H9 (cell line): ENCODE data around the gene VPS18. TPM values are rescaled to one million over a fixed set of nuclear protein-coding genes. Genes with fewer than 3 reads are reported as not detected.

Experiments
- DNase-seq: peaks from one replicate; pipeline ENCODE4 v3.0.0-alpha.2; 2017
- H2AFZ ChIP-seq: one replicate; pipeline ENCODE4 v1.6.1; 2013; ENCODE audit warnings: mild to moderate bottlenecking, low read length, control low read depth, moderate library complexity
- H2AK5ac ChIP-seq: 2 replicates; pipeline ENCODE4 v1.6.1; 2013; ENCODE audit warnings: low read length, control low read depth, mixed read lengths; ENCODE audit not compliant: insufficient read length
- H2BK120ac ChIP-seq: one replicate; pipeline ENCODE4 v1.6.1; 2013; ENCODE audit warnings: low read depth, mild to moderate bottlenecking, low read length, control low read depth, inconsistent platforms; ENCODE audit not compliant: poor library complexity, severe bottlenecking
- H2BK12ac ChIP-seq: 2 replicates; pipeline ENCODE4 v1.6.1; 2013; ENCODE audit warnings: low read length, control low read depth, mixed read lengths, low read depth; ENCODE audit not compliant: insufficient read length
- H2BK15ac ChIP-seq: 2 replicates; pipeline ENCODE4 v1.6.1; 2013; ENCODE audit warnings: low read depth, low read length, control low read depth
- H2BK20ac ChIP-seq: one replicate; pipeline ENCODE4 v1.6.1; 2013; ENCODE audit warnings: low read depth, mild to moderate bottlenecking, low read length, control low read depth, inconsistent platforms; ENCODE audit not compliant: poor library complexity, severe bottlenecking
- H2BK5ac ChIP-seq: 2 replicates; pipeline ENCODE4 v1.6.1; 2013; ENCODE audit warnings: low read length, control low read depth, mixed read lengths; ENCODE audit not compliant: insufficient read length
- H3K14ac ChIP-seq: 2 replicates; pipeline ENCODE4 v1.6.1; 2013; ENCODE audit warnings: low read length, control low read depth; ENCODE audit not compliant: insufficient read depth
- H3K18ac ChIP-seq: 2 replicates; pipeline ENCODE4 v1.6.1; 2013; ENCODE audit warnings: low read depth, mild to moderate bottlenecking, mixed read lengths, low read length, control low read depth; ENCODE audit not compliant: insufficient read length
- H3K23ac ChIP-seq: 2 replicates; pipeline ENCODE4 v1.6.1; 2013; ENCODE audit warnings: low read length, control low read depth, mixed read lengths, low read depth; ENCODE audit not compliant: insufficient read length
- H3K23me2 ChIP-seq: 2 replicates; pipeline ENCODE4 v1.6.1; 2013; ENCODE audit warnings: low read depth, mild to moderate bottlenecking, mixed read lengths, low read length, control low read depth; ENCODE audit not compliant: insufficient read length, poor library complexity, severe bottlenecking
- H3K27ac ChIP-seq: 2 replicates; pipeline ENCODE4 v1.5.1; 2013; ENCODE audit warnings: low read length, control low read depth, mixed read lengths, low read depth; ENCODE audit not compliant: insufficient read length
- H3K27me3 ChIP-seq: 2 replicates; pipeline ENCODE4 v1.6.1; 2013; ENCODE audit warnings: low read length, control low read depth, inconsistent platforms; ENCODE audit not compliant: insufficient read depth
- H3K4ac ChIP-seq: 2 replicates; pipeline ENCODE4 v1.6.1; 2013; ENCODE audit warnings: low read depth, mild to moderate bottlenecking, control low read depth, inconsistent platforms, low read length, moderate library complexity
- H3K4me1 ChIP-seq: 2 replicates; pipeline ENCODE4 v1.6.1; 2013; ENCODE audit warnings: low read length, control low read depth, inconsistent platforms; ENCODE audit not compliant: insufficient read depth
- H3K4me2 ChIP-seq: 2 replicates; pipeline ENCODE4 v1.6.1; 2013; ENCODE audit warnings: low read length, control low read depth, mixed read lengths; ENCODE audit not compliant: insufficient read length, insufficient read depth
- H3K56ac ChIP-seq: 2 replicates; pipeline ENCODE4 v1.6.1; 2013; ENCODE audit warnings: low read depth, mild to moderate bottlenecking, mixed read lengths, low read length, control low read depth; ENCODE audit not compliant: insufficient read length
- H3K79me1 ChIP-seq: 2 replicates; pipeline ENCODE4 v1.6.1; 2013; ENCODE audit warnings: low read depth, mild to moderate bottlenecking, moderate library complexity, low read length, control low read depth, inconsistent platforms; ENCODE audit not compliant: insufficient read depth, poor library complexity, severe bottlenecking
- H3K79me2 ChIP-seq: 2 replicates; pipeline ENCODE4 v1.6.1; 2013; ENCODE audit warnings: low read length, control low read depth, inconsistent platforms; ENCODE audit not compliant: insufficient read depth
- H3K9ac ChIP-seq: 2 replicates; pipeline ENCODE4 v1.6.1; 2013; ENCODE audit warnings: low read length, control low read depth, mixed read lengths; ENCODE audit not compliant: insufficient read length; ENCODE audit errors: extremely low read depth
- H3K9me3 ChIP-seq: one replicate; pipeline ENCODE4 v1.6.1; 2013; ENCODE audit warnings: low read depth, low read length, inconsistent platforms; ENCODE audit not compliant: control insufficient read depth
- H3T11ph ChIP-seq: one replicate; pipeline ENCODE4 v1.6.1; 2013; ENCODE audit warnings: mild to moderate bottlenecking, low read length, control low read depth, inconsistent platforms
- H4K20me1 ChIP-seq: one replicate; pipeline ENCODE4 v1.6.1; 2013; ENCODE audit not compliant: control insufficient read depth, insufficient read length, insufficient read depth
- H4K5ac ChIP-seq: 2 replicates; pipeline ENCODE4 v1.6.1; 2013; ENCODE audit warnings: low read depth, mild to moderate bottlenecking, mixed read lengths, low read length, control low read depth; ENCODE audit not compliant: insufficient read length
- H4K8ac ChIP-seq: replicated peaks from 2 replicates; pipeline ENCODE4 v1.6.1; 2013; ENCODE audit warnings: low read length, control low read depth, mixed read lengths, low read depth; ENCODE audit not compliant: insufficient read length
- H4K91ac ChIP-seq: 2 replicates; pipeline ENCODE4 v1.6.1; 2013; ENCODE audit warnings: low read depth, mild to moderate bottlenecking, moderate library complexity, mixed read lengths, low read length, control low read depth; ENCODE audit not compliant: insufficient read length
- H3K27ac Mint-ChIP-seq, 3 experiments: 2 replicates in 2 of 3; 3 replicates in 1 of 3; pipeline ENCODE4 v1.8.0; 2020 to 2021; ENCODE audit warnings: mixed read lengths in 3 of 3, mild to moderate bottlenecking in 1 of 3, moderate library complexity in 1 of 3
- H3K27me3 Mint-ChIP-seq: 2 replicates; pipeline ENCODE4 v1.8.0; 2021; ENCODE audit warnings: low read depth, mild to moderate bottlenecking, moderate library complexity, mixed read lengths
- H3K36me3 Mint-ChIP-seq, 3 experiments: 2 replicates in 2 of 3; 3 replicates in 1 of 3; pipeline ENCODE4 v1.8.0; 2020 to 2021; ENCODE audit warnings: low read depth in 3 of 3, mixed read lengths in 3 of 3; ENCODE audit not compliant: insufficient read depth in 1 of 3
- H3K4me1 Mint-ChIP-seq, 2 experiments: 2 replicates each; pipeline ENCODE4 v1.8.0; 2020; ENCODE audit warnings: mixed read lengths in 2 of 2
- H3K4me3 Mint-ChIP-seq, 2 experiments: 2 replicates in 1 of 2; 3 replicates in 1 of 2; pipeline ENCODE4 v1.8.0; 2020 to 2021; ENCODE audit warnings: mild to moderate bottlenecking in 2 of 2, mixed read lengths in 2 of 2, moderate library complexity in 1 of 2
- H3K9me3 Mint-ChIP-seq, 2 experiments: 2 replicates in 1 of 2; 3 replicates in 1 of 2; pipeline ENCODE4 v1.8.0; 2020; ENCODE audit warnings: mild to moderate bottlenecking in 2 of 2, mixed read lengths in 2 of 2, moderate library complexity in 1 of 2
- WGBS: extraction: QIAGEN DNeasy Blood & Tissue Kit; methylation state at CpG from one replicate; pipeline ENCODE4 v1.1.7; 2013; ENCODE audit warnings: missing lambda C conversion rate, low lambda C conversion rate, mixed read lengths; ENCODE audit not compliant: insufficient read length; ENCODE audit errors: extremely low coverage; 5-methylcytosine and 5-hydroxymethylcytosine counted together
- total RNA-seq: library from RNA; stranded (reverse); gene quantifications from 2 replicates; pipeline ENCODE4 v1.2.1, GENCODE V29; 2021
- TF ChIP-seq, protein P1 (sequence below): fragments of 200-600 bp; sonication (generic); conservative IDR thresholded peaks from 3 replicates; pipeline ENCODE4 v1.8.0; 2021; ENCODE audit warnings: antibody characterized with exemption, mild to moderate bottlenecking

VPS18 gene
- total RNA-seq, 1 experiment from 2014 or later = 45.0 TPM

DNA sequence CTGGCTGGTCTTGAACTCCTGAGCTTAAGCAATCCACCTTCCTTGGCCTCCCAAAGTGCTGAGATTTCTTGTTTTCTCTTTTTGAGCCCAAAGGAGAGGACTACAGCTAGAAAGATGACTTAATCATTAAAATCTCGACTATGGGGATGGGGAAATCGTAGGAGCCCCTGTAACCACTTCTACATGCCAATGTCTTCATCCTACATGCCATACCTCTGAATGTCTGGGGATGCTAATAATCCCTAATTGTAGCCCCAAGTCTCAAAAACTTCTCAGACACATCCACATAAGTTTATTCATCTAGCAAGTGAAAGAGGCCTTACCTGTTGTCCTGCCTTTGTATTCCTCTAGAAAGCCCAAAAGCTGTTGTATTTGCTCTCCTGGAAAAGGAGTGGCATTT lies 16.6 kb upstream of the VPS18 start:
- H3K4ac ChIP-seq = no peak overlapping the region
- WGBS = no CpG with 5 or more reads among the region's 2 CpGs
- no peak overlapping the region for H3K23ac ChIP-seq
- Mint-ChIP-seq H3K4me1 (peaks cover 11 to 23% of the 10 kb centered on the region in 2 experiments), H3K4me3 (no peak overlapping the region), H3K27ac (no peak overlapping the region), H3K27me3 (peaks cover 2% of the 10 kb centered on the region), H3K36me3 (no peaks in the 10 kb centered on the region), H3K9me3 (peaks cover 2 to 3% of the 10 kb centered on the region in 2 experiments; a peak in 4 of 5 replicates)
- H3K27ac ChIP-seq = no peak overlapping the region
- no peak overlapping the region for H2BK120ac ChIP-seq
- H4K5ac ChIP-seq = no peak overlapping the region
- H4K20me1 ChIP-seq = no peaks in the 10 kb centered on the region
- H3K23me2 ChIP-seq = peaks cover 3% of the 10 kb centered on the region
- H4K8ac ChIP-seq = no peak overlapping the region
- H4K91ac ChIP-seq = no peak overlapping the region
- H3K4me2 ChIP-seq = no peak overlapping the region
- no peak overlapping the region for H3K14ac ChIP-seq
- no peak overlapping the region for H3K56ac ChIP-seq
- H3K79me1 ChIP-seq = no peaks in the 10 kb centered on the region
- no peak overlapping the region for H2BK5ac ChIP-seq
- no peak for DNase-seq
- H3K79me2 ChIP-seq = no peaks in the 10 kb centered on the region
- no peak overlapping the region for H2BK20ac ChIP-seq
- no peak overlapping the region for H3T11ph ChIP-seq
- no peaks in the 10 kb centered on the region for H3K9me3 ChIP-seq
- TF ChIP-seq, protein P1, sequence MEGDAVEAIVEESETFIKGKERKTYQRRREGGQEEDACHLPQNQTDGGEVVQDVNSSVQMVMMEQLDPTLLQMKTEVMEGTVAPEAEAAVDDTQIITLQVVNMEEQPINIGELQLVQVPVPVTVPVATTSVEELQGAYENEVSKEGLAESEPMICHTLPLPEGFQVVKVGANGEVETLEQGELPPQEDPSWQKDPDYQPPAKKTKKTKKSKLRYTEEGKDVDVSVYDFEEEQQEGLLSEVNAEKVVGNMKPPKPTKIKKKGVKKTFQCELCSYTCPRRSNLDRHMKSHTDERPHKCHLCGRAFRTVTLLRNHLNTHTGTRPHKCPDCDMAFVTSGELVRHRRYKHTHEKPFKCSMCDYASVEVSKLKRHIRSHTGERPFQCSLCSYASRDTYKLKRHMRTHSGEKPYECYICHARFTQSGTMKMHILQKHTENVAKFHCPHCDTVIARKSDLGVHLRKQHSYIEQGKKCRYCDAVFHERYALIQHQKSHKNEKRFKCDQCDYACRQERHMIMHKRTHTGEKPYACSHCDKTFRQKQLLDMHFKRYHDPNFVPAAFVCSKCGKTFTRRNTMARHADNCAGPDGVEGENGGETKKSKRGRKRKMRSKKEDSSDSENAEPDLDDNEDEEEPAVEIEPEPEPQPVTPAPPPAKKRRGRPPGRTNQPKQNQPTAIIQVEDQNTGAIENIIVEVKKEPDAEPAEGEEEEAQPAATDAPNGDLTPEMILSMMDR = no peak
- H3K9ac ChIP-seq = no peak overlapping the region
- H2AFZ ChIP-seq = no peak overlapping the region
- no peaks in the 10 kb centered on the region; the same call in 1 of the 2 replicates for H3K4me1 ChIP-seq
- no peaks in the 10 kb centered on the region for H3K27me3 ChIP-seq
- no peak overlapping the region for H3K18ac ChIP-seq
- H2BK12ac ChIP-seq = no peak overlapping the region
- no peak overlapping the region for H2AK5ac ChIP-seq
- no peak overlapping the region for H2BK15ac ChIP-seq
